ENCODE data around the gene CCL4L2.
"Not testable (repeated sequence)": the region's sequence is repeated elsewhere in the genome, so short reads cannot be mapped to it uniquely, and the experiment has no call there.

The CCL4L2 gene

DNA sequence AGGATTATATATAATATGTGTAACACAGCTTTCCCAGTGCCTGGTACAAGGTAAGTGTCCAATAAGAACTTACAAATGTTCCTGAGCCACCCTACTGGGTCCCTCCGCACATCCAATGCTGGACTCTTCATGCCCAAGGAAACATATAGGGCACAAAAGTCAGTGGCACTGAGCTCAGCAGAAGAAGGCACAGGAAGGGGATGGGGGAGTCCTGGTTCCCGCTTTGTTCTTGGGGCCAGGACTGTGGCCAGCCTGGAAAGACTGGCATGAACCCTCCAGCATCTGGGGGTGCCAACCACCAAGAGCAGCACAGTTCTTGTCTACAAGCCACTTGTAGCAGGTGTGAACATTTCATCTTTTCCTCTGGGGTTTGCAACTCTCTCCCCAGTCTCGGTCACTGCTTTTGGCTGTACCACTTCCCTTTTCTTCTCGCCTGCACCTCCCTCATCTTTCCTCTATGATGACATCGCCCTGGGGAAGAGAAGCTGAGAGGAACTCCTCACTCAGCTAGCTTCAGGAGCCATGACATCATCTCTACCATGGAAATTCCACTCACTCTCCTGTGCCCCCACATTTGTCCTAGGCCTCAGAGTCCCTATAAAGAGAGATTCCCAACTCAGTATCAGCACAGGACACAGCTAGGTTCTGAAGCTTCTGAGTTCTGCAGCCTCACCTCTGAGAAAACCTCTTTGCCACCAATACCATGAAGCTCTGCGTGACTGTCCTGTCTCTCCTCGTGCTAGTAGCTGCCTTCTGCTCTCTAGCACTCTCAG lies at the start of gene CCL4L2:
Gene CCL4L2 (plus strand): TSS at position 625 of the 773 bp plus-strand sequence.
- DNase-seq = not testable (repeated sequence)

DNA sequence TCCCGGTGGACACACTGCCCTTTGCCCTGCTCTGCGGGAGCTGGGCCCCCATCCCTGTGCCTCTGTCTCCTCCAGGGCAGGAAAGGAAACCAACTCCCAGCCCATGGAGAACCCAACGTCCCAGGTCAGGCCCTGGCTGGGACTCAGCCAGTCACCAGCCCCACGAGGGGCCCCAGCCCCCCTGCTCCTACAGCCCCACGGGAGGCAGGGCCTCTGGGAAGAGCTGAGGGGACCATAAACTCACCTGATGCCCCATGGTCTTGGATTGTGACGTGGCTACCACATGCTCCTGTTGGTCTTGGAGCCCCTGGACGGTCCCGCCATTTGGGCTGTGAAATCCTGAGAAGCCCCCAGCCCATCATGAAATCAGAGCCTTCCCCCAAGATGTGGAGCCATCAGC lies 42.0 kb upstream of the CCL4L2 start:
- DNase-seq = not testable (repeated sequence)

DNA sequence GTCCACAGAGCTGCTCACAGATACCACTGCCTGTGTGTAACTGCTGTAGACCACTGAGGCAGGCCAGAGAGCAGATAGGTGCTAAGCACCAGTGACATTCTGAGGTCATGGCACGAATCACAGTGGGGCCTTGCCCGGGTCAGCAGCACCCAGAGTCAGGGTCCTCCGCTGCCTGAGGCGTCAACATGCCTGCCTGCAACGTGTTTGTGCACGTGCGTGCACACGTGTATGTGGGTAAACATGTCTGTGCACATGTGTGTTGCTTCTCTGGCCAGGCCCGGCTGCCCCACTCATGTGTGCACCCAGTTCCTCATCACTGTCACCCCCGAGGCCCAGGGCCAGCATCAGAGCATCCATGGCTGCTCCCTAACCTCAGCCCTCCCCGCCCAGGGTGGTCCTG lies 34.3 kb upstream of the CCL4L2 start, which contains the start of gene TBC1D3B:
Gene TBC1D3B (minus strand): TSS at position 101 of the 400 bp plus-strand sequence. CDS start 1,586 bp downstream, outside the sequence.
- DNase-seq = not testable (repeated sequence)

DNA sequence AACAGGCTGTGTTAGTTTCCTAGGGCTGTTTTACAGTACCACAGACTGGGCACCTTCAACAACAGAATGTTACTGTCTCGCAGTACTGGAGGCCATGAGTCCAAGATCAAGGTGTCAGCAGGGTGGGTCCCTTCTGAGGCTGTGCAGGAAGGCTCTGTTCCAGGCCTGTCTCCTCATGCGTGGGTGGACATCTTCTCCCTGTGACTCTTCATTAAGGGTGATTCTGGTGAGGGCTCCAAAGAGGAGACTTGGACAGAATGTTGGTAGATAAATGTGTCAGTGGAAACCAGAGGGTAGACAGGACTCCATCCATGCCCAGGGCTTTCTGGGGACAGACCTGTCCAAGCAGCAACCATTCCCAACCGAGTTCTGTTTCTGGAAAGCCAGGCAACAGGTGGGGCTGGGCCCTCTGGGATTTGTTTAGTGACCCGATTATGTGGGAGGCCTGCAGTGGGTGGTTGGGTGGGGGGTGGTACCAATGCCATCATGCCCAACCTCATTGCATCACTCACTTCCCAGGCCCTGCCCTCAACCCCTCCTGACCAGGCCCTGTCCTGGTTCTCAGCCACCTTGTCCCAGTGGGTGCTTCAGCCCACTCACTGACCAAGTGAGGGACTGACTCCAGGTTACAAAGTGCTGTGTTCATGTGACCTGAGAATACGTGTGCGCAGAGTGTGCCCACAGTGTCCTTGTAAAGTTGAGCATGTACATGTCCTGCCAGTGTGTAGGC lies 29.3 kb upstream of the CCL4L2 start:
- not testable (repeated sequence) for DNase-seq

DNA sequence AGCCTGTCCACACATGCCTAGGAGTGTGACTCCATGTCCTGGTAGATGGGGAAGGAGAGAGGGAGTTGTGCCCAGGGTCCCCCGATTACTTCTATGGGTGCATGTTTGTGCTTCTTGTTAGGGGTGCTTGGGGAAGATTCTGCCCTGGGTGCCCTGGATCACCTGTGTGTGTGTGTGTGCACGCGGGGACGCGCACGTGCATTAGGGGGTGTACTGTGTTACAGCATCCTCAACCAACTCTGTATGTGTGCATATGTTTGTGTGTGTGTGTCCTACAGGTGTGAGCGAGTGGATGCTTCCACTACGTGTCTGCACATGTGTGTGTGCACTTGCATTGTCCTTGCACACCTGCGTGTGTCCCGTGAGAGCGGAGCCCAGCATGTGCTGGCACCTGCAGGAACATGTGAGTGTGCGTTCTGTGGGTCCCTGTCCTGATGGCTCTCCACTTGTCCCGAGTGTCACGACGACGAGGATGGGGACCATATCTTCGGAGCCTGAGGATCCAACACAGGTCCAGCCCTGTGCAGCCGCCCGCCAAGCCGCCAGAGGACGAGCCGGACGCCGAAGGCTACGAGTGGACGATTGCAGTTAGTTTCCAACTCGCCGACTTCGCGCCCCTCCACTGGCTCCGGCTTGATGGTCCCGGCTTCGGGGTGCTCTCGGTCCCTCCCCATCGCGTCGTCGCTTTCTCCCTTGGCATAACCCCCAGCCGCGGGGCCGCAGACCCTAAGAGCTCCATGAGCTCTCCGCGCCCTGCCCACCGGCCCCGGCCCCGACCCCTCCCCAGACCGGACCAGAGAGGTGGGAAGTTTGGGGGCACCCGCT lies 28.5 kb upstream of the CCL4L2 start:
- peak; percentile 59 for DNase-seq

DNA sequence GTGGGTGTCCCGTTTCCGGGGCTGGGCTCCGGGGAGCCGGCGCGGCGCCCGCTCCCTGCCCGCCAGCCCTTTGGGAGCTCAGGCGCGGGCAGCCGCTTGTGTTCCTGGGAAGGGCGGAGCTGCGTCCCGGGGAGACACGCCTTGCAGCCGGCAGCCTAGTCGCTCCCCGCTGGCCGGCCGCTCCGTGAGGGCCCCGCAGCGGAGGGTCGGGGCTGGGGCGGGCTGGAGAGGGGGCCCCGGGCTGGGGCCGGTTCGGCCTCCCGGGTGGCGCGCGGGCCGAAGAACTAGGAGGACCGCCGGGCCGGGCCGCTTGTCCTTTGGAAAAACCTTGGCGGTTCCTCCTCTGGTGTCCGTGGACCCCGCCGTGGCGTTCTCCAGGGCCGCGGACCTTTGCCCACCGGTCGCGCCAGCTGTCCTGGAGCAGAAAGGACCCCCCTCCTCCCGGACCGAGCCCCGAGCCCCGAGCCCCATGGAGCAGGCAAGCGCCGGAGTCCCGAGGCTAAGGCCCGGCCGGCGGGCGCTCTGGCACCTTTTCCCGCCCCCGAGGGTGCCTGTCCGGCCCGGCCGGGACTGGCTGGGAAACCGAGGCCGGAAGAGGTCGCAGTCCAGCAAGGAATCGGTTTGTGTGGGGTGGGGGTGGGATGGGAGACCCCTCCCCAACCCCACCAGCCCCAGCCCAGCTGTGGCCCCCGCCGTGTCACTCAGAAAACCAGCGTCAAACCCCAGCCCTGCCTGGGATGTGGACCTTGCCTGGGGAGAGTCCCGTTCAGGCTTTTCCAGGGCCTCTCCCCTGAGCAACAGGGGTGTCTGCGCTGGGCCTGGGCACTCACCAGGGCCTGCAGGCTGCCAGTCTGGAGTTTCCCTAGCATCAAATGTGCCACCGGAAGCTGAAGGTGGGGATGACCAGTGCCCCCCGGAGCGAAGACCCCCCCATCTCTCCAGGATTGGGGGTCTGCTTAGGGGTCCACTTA lies 27.6 kb upstream of the CCL4L2 start:
- DNase-seq = peak; percentile 89

DNA sequence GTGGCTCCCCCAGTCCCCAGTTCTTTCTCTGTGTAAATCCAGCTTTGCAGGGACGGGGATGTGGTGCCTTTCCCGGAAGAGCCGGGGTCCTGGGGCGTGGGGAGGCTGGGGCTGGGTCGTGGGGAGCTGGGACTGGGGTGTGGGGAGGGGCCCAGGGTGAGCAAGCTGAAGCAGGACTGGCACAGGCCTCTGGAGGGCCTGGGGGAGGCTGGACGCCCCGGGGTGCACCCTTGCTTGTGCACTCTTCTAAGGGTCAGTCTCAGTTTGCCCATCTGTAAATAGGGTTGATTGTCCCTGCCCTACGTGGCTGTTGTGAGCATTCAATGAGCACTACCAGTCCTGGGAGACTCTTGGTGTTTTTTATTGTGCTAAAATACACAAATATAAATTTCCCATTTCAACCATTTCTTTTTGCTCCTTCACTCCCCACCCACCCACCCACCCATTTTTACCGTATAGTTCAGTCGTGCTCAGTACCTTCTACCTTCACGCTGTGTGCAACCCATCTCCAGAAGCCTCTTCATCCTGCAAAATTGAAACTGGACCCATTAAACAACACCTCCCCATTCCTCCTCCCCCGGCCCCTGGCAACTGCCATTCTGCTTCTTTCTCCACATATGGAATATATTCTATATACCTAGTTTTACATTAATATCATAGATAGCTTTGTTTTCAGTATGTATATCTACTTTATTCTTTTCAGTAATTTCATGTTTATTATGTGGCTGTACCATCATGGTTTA lies 26.7 kb upstream of the CCL4L2 start:
- no peak for DNase-seq

DNA sequence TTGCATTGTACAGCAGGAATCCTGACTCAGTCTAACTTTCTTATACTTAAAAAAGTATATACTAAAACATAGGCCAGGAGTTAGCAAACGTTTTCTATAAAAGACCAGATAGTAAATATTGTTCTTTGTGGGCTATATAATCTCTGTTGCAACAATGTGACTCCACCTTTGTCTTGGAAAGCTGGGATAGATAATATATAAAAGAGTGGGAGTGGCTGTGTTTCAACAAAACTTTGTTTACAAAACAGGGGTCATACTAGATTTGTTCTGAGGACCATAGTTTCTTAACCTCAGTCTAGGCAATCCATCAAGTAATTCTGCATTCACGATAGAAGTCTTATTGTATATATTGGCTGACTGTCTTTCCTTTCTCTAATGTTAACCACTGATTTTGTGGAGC lies 25.4 kb upstream of the CCL4L2 start:
- no peak for DNase-seq

DNA sequence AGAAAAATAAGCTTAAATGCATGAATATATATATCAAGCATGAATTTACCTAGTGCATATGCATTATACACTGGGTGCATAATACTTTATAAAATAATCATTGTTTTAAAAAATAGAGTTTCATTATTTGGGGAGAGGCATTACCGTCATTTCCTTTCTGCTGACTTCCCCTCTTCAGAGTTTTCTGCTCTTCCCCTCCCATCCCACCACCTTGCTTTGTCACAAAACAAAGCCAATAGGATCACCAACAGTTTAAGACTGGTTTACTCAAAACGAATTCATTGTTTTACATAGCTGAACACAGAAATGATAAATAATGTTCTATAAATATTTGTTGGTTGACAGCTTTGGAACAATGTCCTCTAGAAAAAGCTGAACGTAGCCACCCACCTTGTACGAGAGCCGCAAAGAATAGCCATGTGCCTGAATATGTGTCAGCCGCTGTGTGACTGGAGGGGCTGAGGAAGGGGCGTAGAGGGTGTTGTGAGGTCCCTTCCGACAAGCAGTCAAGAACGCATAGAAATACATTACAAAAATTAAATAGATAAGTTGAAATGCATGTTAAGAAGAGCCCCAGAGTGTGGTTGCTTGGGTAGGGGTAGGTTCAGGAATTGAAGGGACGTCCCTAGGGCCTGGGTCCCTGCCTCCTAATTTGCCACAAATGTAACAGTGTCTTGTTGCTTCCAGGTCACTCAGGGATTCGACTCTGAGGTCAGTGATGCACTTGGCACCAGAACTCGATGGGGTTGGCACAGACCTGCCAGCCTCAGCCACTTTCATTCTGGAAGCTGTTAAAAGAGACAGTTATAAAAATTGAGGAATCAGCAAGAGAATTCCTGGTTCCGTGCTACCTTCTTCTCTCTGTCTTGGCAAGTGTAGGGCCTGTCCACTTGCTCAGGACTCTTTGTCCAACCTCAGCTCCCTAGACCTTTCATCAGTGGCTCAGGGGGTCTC lies 23.8 kb upstream of the CCL4L2 start:
- DNase-seq = not testable (repeated sequence)

DNA sequence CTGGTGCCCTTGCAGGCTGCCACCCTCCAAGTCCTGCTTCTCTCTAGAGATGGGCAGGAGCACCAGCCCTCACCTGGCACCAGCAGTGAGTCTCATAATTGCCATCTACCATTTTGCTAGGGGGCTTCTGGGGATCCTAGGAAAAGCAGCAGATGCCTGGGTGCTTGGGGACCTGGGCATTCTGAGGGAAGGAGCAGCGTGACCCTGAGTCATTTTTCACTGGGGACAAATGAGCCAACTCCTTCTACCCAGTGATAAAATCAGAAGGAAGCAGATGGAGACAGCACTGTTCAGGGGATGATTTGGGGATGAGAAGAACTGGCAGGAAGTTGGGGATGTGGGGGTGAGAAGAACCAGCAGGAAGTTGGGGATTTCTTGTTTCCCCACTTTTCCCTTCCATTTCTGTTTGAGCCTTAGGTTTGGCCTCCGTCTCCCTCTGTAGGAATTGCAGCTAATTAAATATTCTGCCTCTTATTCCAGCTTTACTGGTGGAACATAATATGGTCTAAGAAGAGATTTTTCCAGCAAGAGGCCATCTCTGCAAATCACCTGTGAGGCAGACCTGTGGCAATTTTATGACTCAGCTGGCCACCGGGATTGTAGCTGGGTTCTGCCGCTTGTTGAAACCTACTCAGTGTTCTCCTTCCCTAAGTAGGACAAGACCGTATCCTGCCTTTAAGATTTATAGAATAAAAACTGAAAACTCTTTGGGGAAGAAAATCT lies 22.8 kb upstream of the CCL4L2 start:
- not testable (repeated sequence) for DNase-seq

DNA sequence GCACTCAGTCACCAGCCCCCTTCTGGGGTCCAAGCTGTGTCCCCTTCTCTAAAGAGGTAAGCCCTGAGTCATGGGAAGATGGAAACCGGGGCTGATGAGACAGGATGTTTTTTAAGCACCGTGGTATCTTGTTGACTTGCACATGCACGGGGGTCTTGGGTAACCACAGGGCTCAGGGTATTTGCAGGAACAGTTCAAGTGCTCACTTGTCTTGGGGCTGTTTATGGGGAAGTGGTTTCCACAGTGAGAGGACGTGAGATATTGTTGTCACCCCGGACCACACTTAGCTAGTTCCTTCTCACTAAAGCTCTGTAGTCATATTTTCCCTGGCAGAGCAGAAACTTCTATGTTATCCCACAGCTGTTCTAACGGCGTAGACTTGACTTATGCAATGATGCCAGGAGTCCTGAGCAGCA lies 22.0 kb upstream of the CCL4L2 start:
- DNase-seq = no peak

DNA sequence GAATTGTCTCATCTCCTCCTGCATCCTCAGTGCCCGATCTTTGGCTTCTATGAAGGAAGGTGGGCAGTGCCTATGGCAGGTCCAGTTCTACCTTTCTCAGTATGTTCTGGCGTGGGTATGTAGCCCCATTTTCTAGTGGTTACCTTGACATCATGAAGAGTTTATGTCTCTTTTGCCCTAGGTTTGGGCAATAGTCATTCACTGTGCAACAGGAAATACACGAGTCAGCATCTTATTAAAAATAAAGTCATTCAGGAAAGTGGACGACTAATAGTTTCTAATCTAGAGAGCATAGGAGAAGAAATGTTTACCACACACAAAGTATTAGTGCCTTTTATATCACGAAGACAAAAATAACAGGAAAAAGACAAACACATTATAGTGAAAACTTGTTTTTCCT lies 20.9 kb upstream of the CCL4L2 start:
- DNase-seq = not testable (repeated sequence)

DNA sequence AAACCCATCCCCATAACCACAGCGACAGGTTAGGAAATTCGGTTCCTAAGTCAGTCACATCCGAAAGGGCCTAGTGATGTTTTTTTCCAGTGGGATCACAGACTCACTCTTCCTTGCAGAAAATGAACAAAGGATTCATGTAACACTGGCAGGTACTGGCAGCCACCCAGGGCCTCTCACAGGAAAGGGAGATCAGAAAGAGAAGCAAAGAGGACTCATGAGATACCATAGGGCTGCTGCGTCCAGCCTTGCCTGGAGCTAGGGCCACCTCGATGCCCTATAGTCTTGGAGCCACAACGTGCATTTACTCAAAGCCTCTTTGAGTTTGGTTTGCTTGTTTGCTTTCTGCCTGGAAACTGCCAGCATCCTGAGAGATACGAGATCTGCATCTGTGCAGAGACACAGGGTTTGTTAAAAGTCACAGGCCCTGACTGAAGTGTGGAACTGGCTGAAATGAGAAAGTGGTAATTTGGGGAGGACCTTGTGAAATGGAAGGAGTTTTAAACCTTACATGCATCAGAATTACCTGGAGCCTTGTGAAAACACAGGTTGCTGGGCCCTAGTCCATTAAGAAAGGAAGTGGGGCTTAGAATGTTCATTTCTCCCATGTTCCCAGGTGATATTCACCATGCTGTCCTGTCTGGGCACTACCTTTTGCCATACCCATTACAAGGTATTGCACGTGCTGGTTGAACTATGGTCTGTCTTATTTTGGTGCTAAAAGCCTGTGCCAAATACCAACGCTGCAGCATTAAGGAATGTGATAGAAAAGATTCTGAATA lies 20.1 kb upstream of the CCL4L2 start:
- not testable (repeated sequence) for DNase-seq

DNA sequence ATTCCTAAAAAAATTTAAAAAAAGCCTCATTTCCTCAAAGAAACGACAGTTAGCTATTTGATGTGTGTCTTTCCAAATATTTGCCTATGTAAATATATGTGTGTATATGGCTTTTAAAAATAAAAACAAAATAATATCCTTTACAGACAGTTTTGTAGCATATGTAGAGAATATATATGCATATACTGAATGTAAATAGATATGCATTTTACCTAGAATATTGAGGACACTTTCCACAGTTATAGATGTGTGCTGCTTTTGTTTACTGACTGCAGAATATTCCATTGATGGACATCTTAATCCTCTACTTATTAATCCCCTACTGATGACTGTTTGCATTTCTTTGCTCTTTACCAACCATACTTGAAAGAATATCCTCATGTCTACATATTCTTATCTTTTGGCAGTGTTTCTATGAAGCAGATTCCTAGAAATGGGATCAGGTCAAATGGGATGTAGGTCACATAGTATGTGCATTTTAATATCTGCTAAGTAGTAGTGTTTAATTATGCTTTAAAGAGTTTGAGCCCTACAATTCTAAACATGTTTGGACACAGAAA lies 17.6 kb upstream of the CCL4L2 start:
- no peak for DNase-seq

DNA sequence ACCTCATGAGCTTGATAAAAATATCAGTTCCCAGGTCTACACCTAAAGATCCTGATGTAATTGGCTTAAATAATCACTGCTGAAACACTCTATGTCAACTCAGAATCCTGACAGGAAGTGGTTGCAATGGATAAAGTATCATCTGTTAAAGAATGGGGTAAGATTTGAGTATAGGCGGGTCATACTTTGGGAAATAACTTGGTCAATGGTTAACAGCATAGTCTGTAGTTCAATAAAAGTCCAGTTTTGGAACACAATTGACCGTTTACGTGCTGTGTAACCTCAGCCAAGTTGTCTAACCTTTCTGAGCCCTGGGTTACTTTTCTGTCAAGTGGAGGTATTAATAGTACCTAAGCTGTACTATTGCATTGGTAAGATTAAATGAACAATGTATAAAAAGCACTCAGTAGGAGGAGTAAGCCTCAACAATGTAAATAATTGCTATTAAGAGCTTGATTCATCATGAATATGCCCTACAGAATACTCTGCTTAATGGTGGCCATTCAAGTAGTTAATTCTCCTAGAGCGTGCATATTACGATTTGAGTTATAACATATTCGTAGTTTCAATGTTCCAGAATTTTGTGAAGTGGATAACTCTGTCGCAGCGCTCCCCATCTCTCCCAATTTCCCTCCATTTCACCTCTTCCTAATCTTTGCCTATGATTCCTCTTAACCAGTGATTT lies 16.6 kb upstream of the CCL4L2 start:
- not testable (repeated sequence) for DNase-seq

DNA sequence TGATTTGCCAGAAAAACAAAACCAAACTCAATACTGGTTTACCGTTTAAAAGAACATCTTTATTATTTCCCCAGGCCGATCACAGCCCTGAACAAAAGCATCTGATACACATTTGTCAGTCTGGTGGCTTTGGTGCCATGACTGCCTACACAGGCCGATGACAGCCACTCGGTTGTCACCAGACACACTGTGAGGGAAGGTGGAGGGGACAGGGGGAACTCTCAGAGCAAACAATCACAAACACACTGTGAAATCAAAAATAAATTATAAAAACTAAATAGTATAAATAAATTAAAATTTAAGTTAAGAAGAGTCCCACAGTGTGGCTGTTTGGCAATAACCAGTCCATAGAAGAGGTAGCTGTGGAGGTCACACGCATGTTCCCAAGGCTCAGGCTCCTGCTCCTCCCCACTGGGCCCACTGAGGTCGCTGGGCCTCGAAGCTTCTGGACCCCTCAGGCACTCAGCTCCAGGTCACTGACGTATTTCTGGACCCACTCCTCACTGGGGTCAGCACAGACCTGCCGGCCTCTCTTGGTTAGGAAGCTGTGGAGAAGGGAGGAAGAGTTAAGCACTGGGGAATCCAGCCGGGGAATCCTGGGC lies 15.9 kb upstream of the CCL4L2 start:
- not testable (repeated sequence) for DNase-seq
